Measurements from ENCODE around the gene MYH13. TPM values are rescaled to one million over a fixed set of nuclear protein-coding genes. Genes with fewer than 3 reads are reported as not detected.

Gene MYH13
- not detected for total RNA-seq

GRCh38 chr17:10372906-10373305 lies at the start of gene MYH13:
Gene MYH13 (minus strand): TSS chr17:10373006. CDS start chr17:10364530, 8,476 bp downstream.
- DNase-seq (ENCODE audit: low spot score in 2 of 2), result no peak
- Histone ChIP-seq H3K4me3 (no peak within 1 kb of the TSS), H3K27me3 (no peaks in the 10 kb centered on the region), H3K36me3 (no peaks in the 10 kb centered on the region), H3K27ac (no peak within 1 kb of the TSS), H3K9me3 (no peaks in the 10 kb centered on the region), H3K4me1 (no peaks in the 10 kb centered on the region)
- TF ChIP-seq EP300 (IDR thresholded peaks at IDR 0.05), result no peak
- TF ChIP-seq POLR2A (IDR thresholded peaks at IDR 0.05), result no peak
- TF ChIP-seq CTCF (IDR thresholded peaks at IDR 0.05), result no peak
- 81% methylated on average over 5 of the region's 5 CpGs for WGBS, 2 donors

- no peak within 1 kb of the TSS for H3K4me3 ChIP-seq
- WGBS, 2 donors, result 85 to 89% methylated on average over 7 of the region's 7 CpGs
- no peaks in the 10 kb centered on the region for H3K9me3 ChIP-seq
- TF ChIP-seq EP300 (IDR thresholded peaks at IDR 0.05) (no peak), POLR2A (IDR thresholded peaks at IDR 0.05) (no peak), CTCF (IDR thresholded peaks at IDR 0.05) (no peak)
- no peaks in the 10 kb centered on the region for H3K4me1 ChIP-seq
- H3K36me3 ChIP-seq, result no peaks in the 10 kb centered on the region
- H3K27ac ChIP-seq, result no peak within 1 kb of the TSS
- DNase-seq (ENCODE audit: low spot score in 2 of 2), result no peak
- no peaks in the 10 kb centered on the region for H3K27me3 ChIP-seq
These were observed 49.2 kb upstream of the MYH13 start, which contains the start of gene MYH8 for GRCh38 chr17:10421900-10422542. Gene MYH8 (minus strand): TSS chr17:10421950. CDS start chr17:10420227, 1,723 bp downstream.

GRCh38 chr17:10421211-10421610 lies 48.4 kb upstream of the MYH13 start:
- no peak overlapping the region for H3K27ac ChIP-seq
- no peaks in the 10 kb centered on the region for H3K27me3 ChIP-seq
- H3K9me3 ChIP-seq, result no peaks in the 10 kb centered on the region
- TF ChIP-seq POLR2A (IDR thresholded peaks at IDR 0.05) (no peak), CTCF (IDR thresholded peaks at IDR 0.05) (no peak), EP300 (IDR thresholded peaks at IDR 0.05) (no peak)
- no peaks in the 10 kb centered on the region for H3K36me3 ChIP-seq
- no peaks in the 10 kb centered on the region for H3K4me1 ChIP-seq
- 72 to 83% methylated on average over 2 of the region's 2 CpGs for WGBS, 2 donors
- no peak overlapping the region for H3K4me3 ChIP-seq
- DNase-seq (ENCODE audit: low spot score in 2 of 2), result no peak

- Histone ChIP-seq H3K27ac (no peak overlapping the region), H3K9me3 (no peaks in the 10 kb centered on the region), H3K4me1 (no peaks in the 10 kb centered on the region), H3K36me3 (no peaks in the 10 kb centered on the region), H3K27me3 (no peaks in the 10 kb centered on the region), H3K4me3 (no peak overlapping the region)
- 74 to 83% methylated on average over 2 of the region's 2 CpGs for WGBS, 2 donors
- no peak for TF ChIP-seq CTCF (IDR thresholded peaks at IDR 0.05)
- no peak for TF ChIP-seq EP300 (IDR thresholded peaks at IDR 0.05)
- TF ChIP-seq POLR2A (IDR thresholded peaks at IDR 0.05), result no peak
- no peak for DNase-seq (ENCODE audit: low spot score in 2 of 2)
These were observed 48.0 kb upstream of the MYH13 start for GRCh38 chr17:10420811-10421210.

GRCh38 chr17:10417431-10417830 lies 44.6 kb upstream of the MYH13 start:
- Histone ChIP-seq H3K27me3 (no peaks in the 10 kb centered on the region), H3K27ac (no peak overlapping the region), H3K9me3 (no peaks in the 10 kb centered on the region), H3K4me1 (no peaks in the 10 kb centered on the region), H3K36me3 (no peaks in the 10 kb centered on the region), H3K4me3 (no peak overlapping the region)
- WGBS, 2 donors, result 56 to 59% methylated on average over 3 of the region's 3 CpGs
- TF ChIP-seq EP300 (IDR thresholded peaks at IDR 0.05), result no peak
- no peak for TF ChIP-seq CTCF (IDR thresholded peaks at IDR 0.05)
- no peak for TF ChIP-seq POLR2A (IDR thresholded peaks at IDR 0.05)
- no peak for DNase-seq (ENCODE audit: low spot score in 2 of 2)
